CD1c-positive myeloid dendritic cell (primary cell): ENCODE results near the gene ARL4D.
"Not testable (repeated sequence)": the region's sequence is repeated elsewhere in the genome, so short reads cannot be mapped to it uniquely, and the experiment has no call there.

ENCODE experiments used
- DNase-seq: peaks from one replicate; pipeline ENCODE4 v3.0.0-alpha.2; 2016; ENCODE audit errors: extremely low spot score

ARL4D gene

DNA sequence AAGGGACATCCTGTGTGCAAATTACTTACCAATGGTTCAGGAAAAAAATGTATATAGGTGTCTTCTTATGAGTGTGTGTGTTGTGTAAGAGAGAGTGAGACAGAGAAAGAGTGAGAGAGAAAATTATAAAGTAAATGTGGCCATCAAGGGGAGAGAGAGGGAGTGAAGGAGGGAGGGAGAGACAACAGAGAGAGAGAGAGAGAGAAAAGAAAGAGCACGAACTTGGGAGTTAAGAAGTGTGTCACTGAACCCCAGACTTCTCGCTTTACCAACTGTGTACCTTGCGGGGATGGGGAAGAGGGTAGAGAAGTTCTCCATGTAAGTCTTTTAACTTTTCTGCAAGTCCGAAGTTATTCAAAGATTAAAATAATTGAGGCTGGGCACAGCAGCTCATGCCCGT lies 28.8 kb upstream of the ARL4D start:
- DNase-seq = no peak

DNA sequence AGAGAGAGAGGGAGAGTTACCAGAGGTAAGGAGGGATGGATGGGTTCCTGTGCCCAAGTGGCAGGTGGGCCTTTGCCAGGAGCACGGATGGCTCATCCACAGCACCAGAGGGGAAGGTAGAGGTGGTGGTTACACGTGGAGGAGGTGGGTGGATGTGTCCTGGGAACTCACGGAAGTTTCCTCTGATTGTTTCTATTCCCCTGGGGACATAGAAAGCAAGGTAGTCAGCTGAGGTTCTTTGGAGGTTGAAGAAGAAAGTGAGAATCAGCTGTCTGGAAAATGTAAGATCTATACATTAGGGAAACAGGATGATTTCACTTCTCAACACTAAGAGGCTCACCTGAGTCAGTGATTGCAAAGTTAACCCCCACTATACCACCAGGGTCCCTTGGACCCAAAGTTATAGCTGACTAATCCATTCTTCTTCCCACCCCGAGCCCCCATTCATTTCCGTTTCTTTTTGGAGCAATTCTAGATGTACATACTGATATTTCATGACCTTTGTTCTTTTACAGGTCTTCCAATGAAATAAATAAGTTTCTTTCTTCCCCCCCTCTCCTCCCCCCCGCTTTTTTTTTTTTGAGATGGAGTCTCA lies 27.5 kb upstream of the ARL4D start:
- DNase-seq = no peak

DNA sequence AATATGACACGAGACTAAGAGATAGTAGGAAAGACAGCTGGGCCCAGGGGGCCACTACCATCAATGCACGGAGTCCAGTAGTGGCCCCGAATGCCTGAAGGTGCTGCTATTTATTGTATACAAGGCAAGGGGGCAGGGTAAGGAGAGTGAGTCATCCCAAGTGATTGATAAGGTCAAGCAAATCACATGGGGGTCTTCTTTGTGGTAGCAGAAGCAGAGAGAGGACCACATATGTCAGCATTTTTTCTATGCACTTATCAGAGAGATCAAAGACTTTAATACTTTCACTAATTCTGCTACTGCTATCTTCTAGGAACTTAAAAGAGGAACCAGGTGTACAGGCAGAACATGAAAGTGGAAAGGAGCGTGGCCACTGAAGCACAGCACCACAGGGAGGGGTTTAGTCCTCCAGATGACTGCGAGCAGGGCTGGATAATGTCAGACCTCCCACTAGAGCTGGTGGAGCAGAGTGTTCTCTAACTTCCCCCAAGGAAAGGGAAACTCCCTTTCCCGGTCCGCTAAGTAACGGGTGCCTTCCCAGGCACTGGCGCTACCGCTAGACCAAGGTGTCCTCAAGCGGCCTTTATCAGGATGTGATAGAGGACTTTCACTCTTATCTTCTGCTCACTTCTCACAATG lies 26.4 kb upstream of the ARL4D start:
- DNase-seq = peak; percentile 84

DNA sequence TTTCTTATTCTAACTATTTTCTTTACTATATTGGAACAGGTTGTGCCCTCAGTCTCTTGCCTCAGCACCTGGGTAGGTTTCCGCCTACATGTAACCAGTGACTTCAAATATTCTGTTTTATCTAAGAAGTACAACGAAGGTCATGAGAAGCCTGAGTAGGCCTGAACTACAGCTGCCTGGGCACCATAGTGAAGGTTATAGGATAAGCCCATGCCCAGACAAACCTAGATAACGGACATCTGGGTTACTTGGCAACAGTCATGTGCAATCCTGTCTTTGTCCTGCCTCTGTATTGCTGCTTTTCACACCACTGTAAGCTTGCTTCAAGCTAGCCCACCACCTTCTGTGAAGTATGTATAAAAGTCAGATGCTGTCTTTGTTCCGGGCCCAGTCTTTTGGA lies 25.4 kb upstream of the ARL4D start:
- no peak for DNase-seq

DNA sequence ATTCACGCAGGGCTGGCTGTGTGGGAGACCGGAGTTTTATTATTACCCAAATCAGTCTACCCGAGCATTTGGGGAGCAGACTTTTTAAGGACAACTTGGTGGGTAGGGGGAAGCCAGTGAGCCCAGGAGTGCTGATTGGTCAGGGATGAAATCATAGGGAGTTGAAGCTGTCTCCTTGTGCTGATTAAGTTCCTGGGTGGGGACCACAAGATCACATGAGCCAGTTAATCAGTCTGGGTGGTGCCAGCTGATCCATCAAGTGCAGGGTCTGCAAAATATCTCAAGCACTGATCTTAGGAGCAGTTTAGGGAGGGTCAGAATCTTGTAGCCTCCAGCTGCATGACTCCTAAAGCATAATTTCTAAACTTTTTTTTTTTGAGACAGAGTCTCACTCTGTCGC lies 22.9 kb upstream of the ARL4D start:
- DNase-seq = not testable (repeated sequence)

DNA sequence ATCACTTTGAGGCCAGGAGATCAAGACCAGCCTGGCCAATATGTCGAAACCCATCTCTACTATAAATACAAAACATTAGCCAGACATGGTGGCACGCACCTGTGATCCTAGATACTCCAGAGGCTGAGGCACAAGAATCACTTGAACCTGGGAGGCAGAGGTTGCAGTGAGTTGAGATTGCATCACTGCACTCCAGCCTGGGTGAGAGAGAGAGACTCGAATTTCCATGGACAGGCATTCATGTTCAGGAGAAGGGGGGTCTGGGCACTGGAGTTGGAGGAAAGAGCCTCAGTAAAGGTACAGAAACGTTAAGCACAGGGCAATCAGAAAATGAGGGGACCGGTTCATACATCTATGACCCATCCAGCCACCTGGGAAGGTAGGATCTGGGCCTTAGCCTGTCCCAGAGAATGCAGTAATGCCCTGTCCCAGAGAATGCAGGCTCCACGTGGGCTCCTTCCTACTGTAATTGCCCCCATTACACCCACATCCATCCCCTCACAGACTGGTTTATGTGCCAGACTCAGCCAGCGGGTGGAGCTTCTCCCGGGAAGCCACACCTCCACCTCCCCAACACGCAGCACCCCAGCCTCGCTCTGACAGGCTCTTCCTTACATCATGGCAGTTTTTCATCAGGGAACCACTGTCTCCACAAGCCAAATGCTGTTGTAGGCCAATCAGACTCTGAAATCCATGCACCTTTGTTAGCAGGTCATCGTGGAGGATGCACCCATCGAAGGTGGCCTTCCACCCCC lies 21.6 kb upstream of the ARL4D start:
- DNase-seq = no peak

DNA sequence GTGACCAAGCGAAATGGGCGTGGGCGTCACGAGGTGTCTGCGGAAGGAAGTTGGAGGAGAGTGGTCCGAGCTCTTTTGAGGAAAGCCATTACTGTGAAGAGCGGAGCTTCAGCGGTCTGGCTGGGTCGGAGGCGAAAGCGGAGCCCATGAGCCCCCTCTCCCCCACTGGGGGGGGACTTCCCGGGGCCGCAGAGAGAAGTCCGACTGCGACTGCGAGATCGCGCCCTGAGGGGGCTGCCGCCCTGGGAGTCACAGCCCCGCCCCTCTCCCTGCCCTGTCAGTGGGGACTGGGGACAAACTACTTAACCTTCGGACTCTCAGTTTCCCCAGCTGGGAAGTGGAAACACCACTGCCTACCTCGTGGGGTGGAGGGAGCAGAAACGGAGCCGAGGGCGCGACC lies 20.0 kb upstream of the ARL4D start:
- DNase-seq = no peak

DNA sequence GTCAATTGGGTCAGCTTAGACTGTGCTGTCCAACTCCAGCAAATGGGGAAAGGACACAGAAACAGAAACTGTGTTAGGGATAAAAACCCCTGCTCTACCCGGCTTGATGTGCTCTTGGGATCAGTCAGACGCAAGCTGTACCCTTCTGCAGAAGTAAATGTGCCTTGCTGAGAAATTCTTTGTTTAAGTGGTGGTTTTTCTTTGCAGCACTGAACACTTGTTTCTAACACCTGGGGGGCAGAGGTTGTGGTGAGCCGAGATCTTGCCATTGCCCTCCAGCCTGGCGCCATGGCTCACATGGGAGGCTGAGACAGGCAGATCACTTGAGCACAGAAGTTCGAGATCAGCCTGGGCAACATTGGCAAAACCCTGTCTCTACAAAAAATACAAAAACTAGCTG lies 18.5 kb upstream of the ARL4D start:
- DNase-seq = no peak

DNA sequence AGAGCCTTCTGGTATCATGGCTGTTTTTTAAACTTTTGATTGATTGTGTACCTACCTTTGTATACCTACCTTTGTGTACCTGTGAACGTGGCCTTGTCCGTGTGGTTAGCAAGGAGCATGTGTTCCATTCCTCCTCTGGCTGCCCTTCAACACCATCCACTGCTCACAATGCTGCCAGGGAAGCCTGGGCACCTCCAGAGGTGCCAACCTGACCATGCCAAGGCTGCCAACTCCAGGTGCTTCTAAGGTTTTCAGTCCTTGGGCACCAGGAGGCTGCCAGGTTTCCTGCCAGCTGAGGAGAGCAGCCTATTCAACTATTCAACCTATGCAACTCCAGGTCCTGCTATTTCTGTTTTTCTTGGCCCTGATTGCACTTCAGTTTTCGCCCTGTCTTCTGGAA lies 17.6 kb upstream of the ARL4D start:
- no peak for DNase-seq

DNA sequence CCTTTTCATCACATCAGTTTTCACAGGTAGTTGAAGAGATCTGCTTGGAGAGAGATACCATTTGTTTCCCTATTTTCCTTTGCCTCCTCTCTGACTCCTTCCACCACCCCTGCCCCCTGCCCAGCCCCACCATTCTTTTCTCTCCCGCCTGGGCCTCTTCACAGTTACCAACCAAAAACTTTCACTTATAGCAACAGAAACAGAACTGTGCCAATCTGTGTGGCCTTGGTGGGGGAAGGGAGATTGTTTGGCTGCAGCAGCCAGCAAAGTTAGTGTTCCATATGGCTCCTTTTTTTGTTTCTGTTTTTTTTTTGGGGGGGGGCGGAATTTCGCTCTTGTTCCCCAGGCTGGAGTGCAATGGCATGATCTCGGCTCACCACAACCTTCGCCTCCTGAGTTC lies 17.2 kb upstream of the ARL4D start:
- no peak for DNase-seq

DNA sequence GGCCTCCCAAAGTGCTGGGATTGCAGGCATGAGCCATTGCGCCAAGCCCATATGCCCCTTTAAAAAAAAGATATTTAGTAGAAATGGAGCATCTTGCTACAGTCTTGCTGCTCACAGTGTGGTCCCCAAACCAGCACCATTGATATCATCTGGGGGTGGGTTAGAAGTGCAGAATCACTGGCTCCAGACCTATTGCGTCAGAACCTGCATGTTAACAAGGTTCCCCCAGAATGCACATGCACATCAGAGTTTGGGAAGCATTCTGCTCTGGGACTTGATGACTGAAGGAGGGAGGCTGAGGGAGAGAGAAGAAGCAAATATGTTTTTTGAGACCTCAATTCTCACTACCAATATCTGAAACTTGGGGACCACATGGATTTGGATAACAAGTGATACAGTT lies 16.0 kb upstream of the ARL4D start:
- DNase-seq = no peak

DNA sequence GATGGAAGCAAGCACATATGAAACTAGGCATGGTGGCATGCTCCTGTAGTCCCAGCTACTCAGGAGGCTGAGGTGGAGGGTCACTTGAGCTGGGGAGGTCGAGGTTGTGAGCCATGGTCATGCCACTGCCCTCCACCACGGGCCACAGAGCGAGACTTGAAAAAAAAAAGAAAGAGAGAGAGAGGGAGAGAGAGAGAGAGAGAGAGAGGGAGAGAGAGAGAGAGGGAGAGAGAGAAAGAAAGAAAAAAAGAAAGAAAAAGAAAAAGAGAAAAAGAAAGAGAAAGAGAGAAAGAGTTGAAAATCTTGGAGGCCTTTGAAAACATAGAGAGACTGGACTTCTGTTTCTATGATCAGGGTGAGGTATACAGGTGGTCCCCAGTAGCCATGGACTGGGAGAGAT lies 15.4 kb upstream of the ARL4D start:
- no peak for DNase-seq

DNA sequence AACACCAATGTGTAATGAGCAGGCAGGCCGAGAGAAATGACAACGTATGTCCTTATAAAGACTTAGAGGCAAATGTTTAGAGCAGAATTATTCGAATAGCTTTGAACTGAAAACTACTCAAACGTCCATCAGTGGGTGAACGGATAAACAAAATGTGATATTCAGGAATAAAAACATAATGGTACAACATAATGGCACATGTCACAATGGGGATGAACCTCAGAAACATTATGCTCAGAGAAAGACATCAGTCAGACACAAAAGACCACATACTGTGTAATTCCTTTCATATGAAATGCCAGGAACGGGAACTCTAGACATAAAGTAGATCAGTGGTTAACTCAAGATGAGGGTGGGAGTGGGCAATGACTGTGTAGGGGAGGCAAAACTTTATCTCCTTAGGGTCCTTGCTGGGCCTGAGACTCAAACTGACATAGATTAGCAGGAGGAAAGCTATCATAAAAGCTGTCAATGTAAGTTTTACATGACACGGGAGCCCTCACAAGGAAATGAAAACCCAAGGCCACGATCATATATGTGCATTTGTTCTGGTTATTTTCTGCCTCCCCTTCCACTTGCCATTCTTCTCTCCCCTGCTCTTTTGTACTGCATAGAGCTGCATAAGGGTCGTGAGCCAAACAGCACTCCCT lies 14.8 kb upstream of the ARL4D start:
- DNase-seq = no peak

DNA sequence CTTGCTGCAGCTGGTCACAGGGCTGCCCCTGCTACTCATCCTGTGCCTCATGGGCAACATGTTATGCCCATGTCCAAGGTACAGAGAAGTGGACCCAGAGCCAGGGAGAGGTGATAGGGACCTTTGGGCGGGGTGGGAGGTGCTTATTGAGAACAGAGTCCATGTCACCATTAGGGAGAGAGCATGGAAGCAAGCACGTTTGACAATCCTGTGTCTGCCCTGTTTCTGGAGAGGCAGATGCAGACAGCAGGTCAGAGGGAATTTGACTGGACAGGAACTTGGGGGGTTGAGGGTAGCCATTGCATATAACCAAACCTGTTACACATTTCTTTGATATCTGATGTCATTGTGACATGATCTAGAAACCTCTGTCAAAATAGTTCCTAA lies 14.3 kb upstream of the ARL4D start:
- DNase-seq = no peak

DNA sequence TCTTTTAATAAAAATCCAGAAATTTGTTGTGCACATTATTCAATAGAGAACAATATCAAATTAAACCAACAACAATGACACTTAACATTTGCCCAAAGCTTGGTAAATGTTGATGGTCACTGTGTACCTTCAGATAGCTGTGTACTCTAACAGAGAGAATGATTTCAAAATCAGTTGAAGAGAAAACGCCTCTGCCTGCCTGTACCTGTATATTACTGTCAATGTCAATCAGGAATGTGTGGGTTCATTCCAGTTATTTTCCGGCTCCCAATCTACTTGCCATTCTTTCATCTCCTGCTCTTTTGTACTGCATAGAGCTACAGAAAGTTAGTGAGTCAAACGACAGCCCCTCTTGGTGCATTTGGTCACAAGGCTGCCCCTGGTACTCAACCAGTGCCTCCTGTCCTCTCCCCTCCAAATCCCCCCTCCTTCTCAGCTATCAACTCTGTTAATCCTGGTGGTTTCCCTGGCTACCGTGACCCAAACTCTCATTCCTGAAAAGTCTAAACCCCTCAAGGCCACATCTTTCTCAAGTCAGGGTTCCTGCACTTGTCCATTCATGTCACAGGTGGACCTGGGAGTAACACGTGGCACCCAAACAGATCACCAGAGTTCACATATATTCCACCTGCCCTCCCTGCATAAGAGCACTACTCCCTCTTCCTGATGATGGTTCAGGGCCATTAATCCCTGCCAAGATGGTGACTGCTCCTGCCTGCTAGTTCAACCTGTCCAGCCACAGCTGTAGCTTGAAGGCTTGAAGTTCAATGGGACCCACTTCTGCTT lies 13.6 kb upstream of the ARL4D start:
- no peak for DNase-seq

DNA sequence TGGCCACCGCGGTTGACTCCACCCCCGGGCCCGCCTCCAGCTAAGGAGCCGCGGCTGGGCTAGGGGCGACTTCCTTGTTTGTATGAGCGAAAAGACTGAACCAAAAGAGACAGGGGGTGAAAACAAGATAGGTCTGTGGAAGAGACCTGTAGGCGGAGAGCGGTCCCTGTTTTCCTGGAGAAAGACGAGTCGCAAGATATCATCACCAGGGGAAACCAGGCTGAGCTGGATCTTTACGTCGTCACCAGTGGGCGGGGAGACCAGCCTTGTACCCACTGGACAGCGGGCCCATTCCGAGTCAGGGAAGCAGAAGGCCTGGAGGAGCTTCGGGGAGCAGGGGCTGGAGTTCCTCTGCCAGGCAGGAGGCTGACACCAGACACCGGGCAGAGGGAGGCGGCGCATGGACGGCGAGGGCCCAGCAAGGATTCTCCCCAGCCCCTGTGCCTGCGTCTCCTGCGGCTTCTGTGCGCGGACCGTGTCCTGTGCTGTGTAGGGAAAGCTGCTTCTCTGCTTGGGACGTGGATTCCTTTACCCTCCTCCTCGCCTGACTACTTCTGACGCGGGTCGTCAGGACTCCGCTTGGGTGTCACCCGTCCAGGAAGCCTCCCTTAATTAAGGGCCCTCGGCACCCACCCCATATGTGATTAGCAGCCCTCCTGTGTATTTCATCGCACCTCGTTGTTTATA lies 10.3 kb upstream of the ARL4D start:
- peak; percentile 98 for DNase-seq

DNA sequence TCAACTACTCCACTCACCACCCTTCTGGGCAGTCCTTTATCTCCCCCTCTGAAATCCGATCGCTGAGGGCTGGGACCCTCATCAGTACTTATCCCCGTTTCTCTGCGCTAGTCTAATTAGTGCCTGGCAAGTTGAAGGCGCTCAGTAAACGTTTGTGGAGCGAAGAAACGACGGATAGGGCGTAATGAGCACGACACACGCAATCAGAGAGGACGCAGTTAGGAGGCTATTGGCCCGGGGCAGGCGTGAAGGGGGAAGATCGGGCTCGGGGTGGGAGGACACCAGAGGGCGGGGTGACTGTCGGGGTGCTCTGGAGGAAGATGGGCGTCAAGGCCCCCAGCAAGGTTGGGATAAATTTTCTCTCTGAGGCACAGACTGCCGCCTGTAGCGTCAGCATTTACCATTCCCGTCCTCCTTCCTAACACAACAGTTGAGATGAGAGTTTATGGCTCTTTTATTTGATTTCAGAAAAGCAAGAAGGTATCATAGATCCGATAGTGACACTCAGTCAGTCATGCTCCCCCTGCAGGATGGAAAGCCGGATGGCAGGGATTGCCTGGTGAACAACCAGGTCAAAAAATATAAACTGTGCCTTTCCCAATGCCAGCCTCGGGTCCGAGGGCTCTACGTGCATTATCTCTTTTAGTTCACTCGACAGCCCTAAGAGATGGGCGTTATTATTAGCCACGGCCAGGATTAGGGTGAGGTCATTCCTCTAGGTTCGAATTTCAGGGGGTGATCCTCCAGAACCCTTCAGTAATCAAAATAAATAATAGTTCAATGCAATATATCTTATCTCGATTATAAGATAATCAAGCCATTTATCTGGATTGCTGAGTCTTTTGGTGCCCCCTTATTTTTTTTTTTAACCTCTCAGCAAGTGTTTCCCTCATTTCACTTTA lies 9.5 kb upstream of the ARL4D start:
- DNase-seq = peak; percentile 87

DNA sequence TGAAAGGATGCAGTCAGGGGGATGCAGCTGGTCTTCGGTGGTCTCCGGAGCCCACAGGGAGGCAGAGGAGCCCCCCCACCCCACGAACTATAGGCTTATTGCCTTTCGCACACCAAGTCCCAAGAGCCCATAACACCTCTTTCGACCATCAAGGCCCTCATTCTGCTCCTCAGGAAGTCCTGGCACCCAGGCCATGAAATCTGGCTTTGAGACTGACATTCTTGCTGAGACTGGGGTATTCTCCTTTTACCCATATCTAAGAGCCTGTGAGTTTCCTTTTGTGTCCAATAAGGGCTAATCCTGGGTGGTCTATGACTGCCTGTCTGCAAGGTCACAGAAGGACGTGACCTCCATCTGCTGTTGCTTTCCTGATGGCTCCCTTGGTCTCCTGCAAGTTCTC lies 6.4 kb upstream of the ARL4D start:
- no peak for DNase-seq

DNA sequence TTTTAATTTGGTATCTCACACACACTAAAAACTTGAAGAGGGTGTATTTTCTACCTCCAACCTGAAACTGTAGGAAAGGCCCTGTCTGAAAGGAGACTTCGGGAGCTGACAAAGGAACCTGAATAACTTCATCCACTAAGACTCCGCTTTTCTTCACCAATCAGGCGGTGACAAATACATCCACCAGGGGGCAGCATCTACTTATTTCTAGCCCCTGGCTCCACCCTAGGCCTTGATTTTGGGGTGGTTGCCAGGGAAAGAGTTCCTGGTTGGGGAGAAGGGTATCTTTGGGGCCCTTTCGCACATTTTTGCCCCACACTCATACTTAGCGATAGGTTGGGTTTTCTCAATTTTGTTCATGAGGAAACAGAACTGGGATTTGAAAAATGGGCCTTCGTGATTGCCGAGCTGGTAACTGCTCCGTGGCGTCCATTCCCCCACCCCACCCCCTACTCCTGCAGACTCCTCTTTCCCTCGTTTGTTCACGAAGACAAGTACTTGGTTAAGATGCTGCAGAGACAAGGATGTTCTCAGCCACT lies 4.8 kb upstream of the ARL4D start:
- peak; percentile 95 for DNase-seq

DNA sequence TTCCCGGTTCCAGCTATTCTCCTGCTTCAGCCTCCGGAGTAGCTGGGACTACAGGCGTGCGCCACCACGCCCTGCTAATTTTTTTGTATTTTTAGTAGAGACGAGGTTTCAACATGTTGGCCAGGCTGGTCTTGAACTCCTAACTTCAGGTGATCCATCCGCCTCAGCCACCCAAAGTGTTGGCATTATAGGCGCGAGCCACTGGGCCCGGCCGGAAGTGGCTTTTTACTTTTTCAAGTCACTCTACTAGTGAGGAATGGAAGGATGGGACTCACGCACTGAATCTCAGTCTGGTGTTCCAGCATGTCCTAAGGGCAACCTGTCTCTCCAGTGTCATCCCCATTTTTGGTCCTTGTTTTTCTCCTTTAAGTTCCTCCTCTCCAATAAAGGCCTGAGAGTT lies 4.1 kb upstream of the ARL4D start:
- DNase-seq = not testable (repeated sequence)
